Measurements from ENCODE around the gene HOXA2. TPM values are rescaled to one million over a fixed set of nuclear protein-coding genes. Genes with fewer than 3 reads are reported as not detected.

Gene HOXA2
- total RNA-seq, 3 donors from 2014 or later = 3.2 to 4.3 (median 3.3) TPM

- no peaks in the 10 kb centered on the region for H3K36me3 ChIP-seq (ENCODE audit: low read depth)
- TF ChIP-seq, protein P1, sequence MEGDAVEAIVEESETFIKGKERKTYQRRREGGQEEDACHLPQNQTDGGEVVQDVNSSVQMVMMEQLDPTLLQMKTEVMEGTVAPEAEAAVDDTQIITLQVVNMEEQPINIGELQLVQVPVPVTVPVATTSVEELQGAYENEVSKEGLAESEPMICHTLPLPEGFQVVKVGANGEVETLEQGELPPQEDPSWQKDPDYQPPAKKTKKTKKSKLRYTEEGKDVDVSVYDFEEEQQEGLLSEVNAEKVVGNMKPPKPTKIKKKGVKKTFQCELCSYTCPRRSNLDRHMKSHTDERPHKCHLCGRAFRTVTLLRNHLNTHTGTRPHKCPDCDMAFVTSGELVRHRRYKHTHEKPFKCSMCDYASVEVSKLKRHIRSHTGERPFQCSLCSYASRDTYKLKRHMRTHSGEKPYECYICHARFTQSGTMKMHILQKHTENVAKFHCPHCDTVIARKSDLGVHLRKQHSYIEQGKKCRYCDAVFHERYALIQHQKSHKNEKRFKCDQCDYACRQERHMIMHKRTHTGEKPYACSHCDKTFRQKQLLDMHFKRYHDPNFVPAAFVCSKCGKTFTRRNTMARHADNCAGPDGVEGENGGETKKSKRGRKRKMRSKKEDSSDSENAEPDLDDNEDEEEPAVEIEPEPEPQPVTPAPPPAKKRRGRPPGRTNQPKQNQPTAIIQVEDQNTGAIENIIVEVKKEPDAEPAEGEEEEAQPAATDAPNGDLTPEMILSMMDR (IDR thresholded peaks at IDR 0.05) = no peak
- DNase-seq (no peak), ATAC-seq (no peak)
- intact Hi-C loops (cut with DNase I, micrococcal nuclease) = no loop called here
- peaks cover 55% of the 10 kb centered on the region for H3K4me1 ChIP-seq (ENCODE audit: low read depth)
- no peaks in the 10 kb centered on the region for H3K9me3 ChIP-seq
- no peak overlapping the region for H3K4me3 ChIP-seq
Observed at GRCh38 chr7:27126596-27127327, 24.3 kb upstream of the HOXA2 start.

DNA sequence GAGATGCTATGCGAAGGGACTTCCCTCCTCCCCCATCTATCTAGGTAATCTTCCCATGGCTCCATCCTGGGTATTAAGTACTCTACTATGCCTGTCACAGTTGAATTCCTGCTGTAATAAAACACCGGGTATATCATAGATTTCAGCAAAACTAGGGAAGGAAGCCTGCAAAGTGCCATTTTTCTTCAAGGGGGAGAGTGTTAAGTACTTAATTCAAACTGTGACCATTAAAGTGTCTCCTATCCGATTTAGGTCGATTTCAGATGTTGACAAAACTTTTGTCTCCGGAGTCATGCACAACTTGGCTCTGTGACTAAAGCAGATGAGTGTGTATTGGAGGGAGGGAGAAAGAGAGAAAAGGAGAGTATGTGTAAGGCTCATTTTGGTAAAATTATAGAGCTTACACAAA, 23.5 kb upstream of the HOXA2 start:
- TF ChIP-seq, protein P1 (IDR thresholded peaks at IDR 0.05) = no peak
- H3K9me3 ChIP-seq = no peaks in the 10 kb centered on the region
- intact Hi-C loops (cut with DNase I, micrococcal nuclease) = no loop called here
- H3K36me3 ChIP-seq (ENCODE audit: low read depth) = no peaks in the 10 kb centered on the region
- DNase-seq (no peak), ATAC-seq (no peak)
- peaks cover 54% of the 10 kb centered on the region for H3K4me1 ChIP-seq (ENCODE audit: low read depth)
- no peak overlapping the region for H3K4me3 ChIP-seq

GRCh38 chr7:27124902-27125689, 22.6 kb upstream of the HOXA2 start:
- Histone ChIP-seq H3K9me3 (no peaks in the 10 kb centered on the region), H3K4me3 (no peak overlapping the region), H3K36me3 (ENCODE audit: low read depth) (no peaks in the 10 kb centered on the region), H3K4me1 (ENCODE audit: low read depth) (peaks cover 63% of the 10 kb centered on the region)
- peak; percentile 12 for ATAC-seq
- intact Hi-C loops (cut with DNase I, micrococcal nuclease) = no loop called here
- DNase-seq = peak in 1 of 3 donors; percentile 27
- TF ChIP-seq, protein P1 (IDR thresholded peaks at IDR 0.05) = no peak

- TF ChIP-seq, protein P1 (IDR thresholded peaks at IDR 0.05) = no peak
- intact Hi-C loops (cut with DNase I, micrococcal nuclease) = no loop called here
- ATAC-seq = no peak
- Histone ChIP-seq H3K4me1 (ENCODE audit: low read depth) (peaks cover 70% of the 10 kb centered on the region), H3K4me3 (no peak overlapping the region), H3K9me3 (no peaks in the 10 kb centered on the region), H3K36me3 (ENCODE audit: low read depth) (no peaks in the 10 kb centered on the region)
- DNase-seq = peak; percentile 40 to 63 (median 60)
Observed at GRCh38 chr7:27124096-27124901, 21.8 kb upstream of the HOXA2 start.

DNA sequence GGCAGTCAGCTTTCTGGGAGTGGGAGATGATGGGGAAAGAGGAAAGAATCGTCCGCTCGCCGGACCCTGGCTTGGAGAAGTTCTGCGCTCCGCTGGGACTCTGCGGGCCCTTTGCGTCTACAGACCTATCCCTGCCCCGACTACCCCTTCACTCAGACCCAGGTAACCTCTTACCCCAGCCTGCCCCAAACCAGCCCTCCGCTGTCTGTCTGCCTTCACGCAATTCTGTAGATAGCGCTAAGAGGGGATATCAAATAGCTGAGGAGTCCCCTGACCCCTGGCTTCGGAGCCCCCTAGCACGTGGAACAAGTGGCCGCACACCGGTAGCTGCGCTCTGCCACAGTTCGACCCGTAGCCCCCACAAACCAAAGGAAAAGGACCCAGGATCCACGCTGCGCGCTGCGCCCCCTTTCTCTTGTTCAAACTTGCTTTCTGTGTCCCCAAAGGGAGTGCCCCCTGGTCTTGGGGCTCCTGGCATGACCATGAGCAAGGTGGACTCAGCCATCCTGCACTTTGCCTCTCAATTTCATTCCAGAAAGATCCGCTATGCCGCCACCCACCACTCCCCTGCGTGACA, 21.1 kb upstream of the HOXA2 start:
- intact Hi-C loops (cut with DNase I, micrococcal nuclease) = no loop called here

More for the DNA sequence above, 21.1 kb upstream of the HOXA2 start:
- Histone ChIP-seq H3K9me3 (no peaks in the 10 kb centered on the region), H3K36me3 (ENCODE audit: low read depth) (no peaks in the 10 kb centered on the region), H3K4me1 (ENCODE audit: low read depth) (peaks cover 77% of the 10 kb centered on the region), H3K4me3 (no peak overlapping the region)
- DNase-seq = peak in 1 of 3 donors; percentile 52
- ATAC-seq = no peak
- TF ChIP-seq, protein P1 (IDR thresholded peaks at IDR 0.05) = no peak
